Endothelial cell of umbilical vein (primary cell): Measurements from ENCODE around the gene LRRC42. TPM values are rescaled to one million over a fixed set of nuclear protein-coding genes. Genes with fewer than 3 reads are reported as not detected.

Experiments used
- BruUV-seq: library from RNA; stranded (reverse); fragments of 400-500 nt; replicated peaks from 2 replicates; lab custom pipeline; 2021; lab: Mats Ljungman, UMichigan
- CTCF ChIA-PET: fragments of 300-600, 350-600 bp; sonication (Branson Sonifier 250); formaldehyde crosslinking; loops from one replicate; lab custom pipeline; 2021; ENCODE audit warnings: antibody characterized with exemption, inconsistent platforms; lab: Charles Lee
- POLR2A ChIA-PET: fragments of 300-600, 350-600 bp; sonication (Branson Sonifier 250); formaldehyde crosslinking; loops from one replicate; lab custom pipeline; 2021; ENCODE audit warnings: antibody characterized with exemption, inconsistent platforms; lab: Charles Lee
- DNase-seq: peaks from one replicate; pipeline ENCODE4 v3.0.0-alpha.2; 2011; ENCODE audit warnings: low read depth, low spot score
- FAIRE-seq: peaks from 2 replicates; lab custom pipeline; 2011; peaks lifted over from hg19 to GRCh38; lab: Jason Lieb, UNC
- H2AFZ ChIP-seq: 2 replicates; pipeline ENCODE4 v1.6.0; 2012; ENCODE audit warnings: low read depth, low read length, control low read depth, inconsistent platforms
- H3K27ac ChIP-seq: 2 replicates; pipeline ENCODE4 v1.5.1; 2011; ENCODE audit warnings: low read depth, mild to moderate bottlenecking, control low read depth, low read length, moderate library complexity; ENCODE audit not compliant: insufficient read depth
- H3K27me3 ChIP-seq, 2 experiments: 2 replicates each; pipeline versions ENCODE4 v1.6.0 to v1.6.1; 2011; ENCODE audit warnings: low read length in 2 of 2, mixed read lengths in 1 of 2; ENCODE audit not compliant: control insufficient read depth in 2 of 2, insufficient read depth in 2 of 2
- H3K36me3 ChIP-seq, 2 experiments: 2 replicates in 1 of 2; 3 replicates in 1 of 2; pipeline ENCODE4 v1.5.1; 2011; ENCODE audit warnings: low read length in 2 of 2, mild to moderate bottlenecking in 1 of 2, moderate library complexity in 1 of 2; ENCODE audit not compliant: control insufficient read depth in 2 of 2, insufficient read depth in 2 of 2; ENCODE audit errors: extremely low read depth in 1 of 2
- H3K4me1 ChIP-seq: 3 replicates; pipeline ENCODE4 v1.5.1; 2011; ENCODE audit warnings: mild to moderate bottlenecking, low read length; ENCODE audit not compliant: control insufficient read depth, insufficient read depth; ENCODE audit errors: extremely low read depth
- H3K4me2 ChIP-seq: 2 replicates; pipeline ENCODE4 v1.6.1; 2011; ENCODE audit warnings: low read length, control low read depth, mixed read lengths; ENCODE audit not compliant: insufficient read depth
- H3K4me3 ChIP-seq, 3 experiments: fragments of 200-600 bp in 1 of 3; sonication (generic), shearing (Covaris generic) in 1 of 3; replicated peaks in 1 of 3; 2 replicates each; pipeline ENCODE4 v1.5.1; 2011 to 2016; ENCODE audit warnings: control low read depth in 3 of 3, low read length in 3 of 3, mild to moderate bottlenecking in 2 of 3, inconsistent platforms in 1 of 3, low read depth in 1 of 3, moderate library complexity in 1 of 3; ENCODE audit not compliant: insufficient read depth in 1 of 3
- H3K79me2 ChIP-seq: 2 replicates; pipeline ENCODE4 v1.6.0; 2012; ENCODE audit warnings: low read length, inconsistent platforms; ENCODE audit not compliant: control insufficient read depth, insufficient read depth
- H3K9ac ChIP-seq: replicated peaks from 2 replicates; pipeline ENCODE3; 2011; ENCODE audit warnings: low read length, control low read depth; ENCODE audit not compliant: insufficient read depth; ENCODE audit errors: extremely low read depth
- H3K9me1 ChIP-seq: replicated peaks from 3 replicates; pipeline ENCODE4 v1.6.0; 2011; ENCODE audit warnings: mild to moderate bottlenecking, low read length; ENCODE audit not compliant: control insufficient read depth, insufficient read depth; ENCODE audit errors: extremely low read depth
- H3K9me3 ChIP-seq: replicated peaks from 2 replicates; pipeline ENCODE4 v1.5.1; 2012; ENCODE audit warnings: low read length, inconsistent platforms; ENCODE audit not compliant: control insufficient read depth, insufficient read depth
- H4K20me1 ChIP-seq: replicated peaks from 2 replicates; pipeline ENCODE3; 2011; ENCODE audit warnings: mild to moderate bottlenecking, low read length; ENCODE audit not compliant: control insufficient read depth, insufficient read depth; ENCODE audit errors: extremely low read depth
- EZH2 ChIP-seq: IDR thresholded peaks from 2 replicates; pipeline ENCODE4 v1.6.1; 2012; ENCODE audit warnings: borderline replicate concordance, low read depth, mild to moderate bottlenecking, moderate library complexity, low read length, inconsistent platforms; ENCODE audit not compliant: severe bottlenecking
- FOS ChIP-seq: IDR thresholded peaks from 2 replicates; pipeline ENCODE4 v1.6.1; 2011; ENCODE audit warnings: mild to moderate bottlenecking, low read length, moderate library complexity, borderline replicate concordance; ENCODE audit not compliant: insufficient read depth
- GATA2 ChIP-seq: IDR thresholded peaks from 2 replicates; pipeline ENCODE4 v1.7.0; 2011; ENCODE audit warnings: low read depth, mild to moderate bottlenecking, moderate library complexity, mixed read lengths, low read length; ENCODE audit not compliant: insufficient read length, insufficient read depth
- JUN ChIP-seq: IDR thresholded peaks from 2 replicates; pipeline ENCODE4 v1.6.1; 2011; ENCODE audit warnings: borderline replicate concordance, low read depth; ENCODE audit not compliant: insufficient read length, insufficient read depth
- MAX ChIP-seq: IDR thresholded peaks from 2 replicates; pipeline ENCODE4 v1.6.1; 2011; ENCODE audit not compliant: insufficient read depth, insufficient read length
- MYC ChIP-seq: IDR thresholded peaks from one replicate; pipeline ENCODE4 v1.6.1; 2011; ENCODE audit warnings: mild to moderate bottlenecking, low read depth, low read length
- POLR2A ChIP-seq: IDR thresholded peaks from 2 replicates; pipeline ENCODE4 v1.6.1; 2012; ENCODE audit warnings: low read depth, mild to moderate bottlenecking, control low read depth, low read length
- POLR2AphosphoS5 ChIP-seq: IDR thresholded peaks from 2 replicates; pipeline ENCODE4 v1.6.1; 2012; ENCODE audit warnings: low read depth, mild to moderate bottlenecking, control low read depth, low read length, moderate library complexity; ENCODE audit not compliant: insufficient read depth
- dilution Hi-C: fragments of 300-500 bp; cut with MboI; formaldehyde crosslinking; loops from one replicate; pipeline ENCODE4 v1.15.0; 2019; ENCODE audit warnings: low sequenced_read_pairs; ENCODE audit not compliant: extremely low pct_ligation_motif_present
- intact Hi-C: fragments of 100-400 bp; cut with micrococcal nuclease; formaldehyde crosslinking; loops from one replicate; pipeline ENCODE4 v1.10.0; 2022
- polyA plus RNA-seq, 4 experiments: library from polyadenylated mRNA; depleted of rRNA in 3 of 4; stranded (reverse) in 3 of 4; unstranded in 1 of 4; fragments of >200 nt; gene quantifications; 2 replicates each; pipeline versions ENCODE4 v1.2.1 to v1.2.3, GENCODE V29; 2011 to 2012; ENCODE audit warnings: missing spikeins in 1 of 4
- total RNA-seq: library from RNA; stranded (reverse); gene quantifications from 2 replicates; pipeline ENCODE4 v1.2.3, GENCODE V29; 2021
- TF ChIP-seq, protein P1 (sequence below), 2 donors: IDR thresholded peaks; 1 replicate in 1 of 2; 2 replicates in 1 of 2; pipeline ENCODE4 v1.5.1; 2011; ENCODE audit warnings: low read length in 2 of 2, mild to moderate bottlenecking in 2 of 2, moderate library complexity in 2 of 2, control low read depth in 1 of 2, inconsistent platforms in 1 of 2, low read depth in 1 of 2; ENCODE audit not compliant: insufficient read depth in 1 of 2; ENCODE audit errors: extremely low read depth in 1 of 2

Gene LRRC42
- total and polyA plus RNA-seq, 2 donors (not counting 3 experiments of a cell fraction or from before 2014, with no cell fraction given) = 25.3 to 26.1 TPM

DNA sequence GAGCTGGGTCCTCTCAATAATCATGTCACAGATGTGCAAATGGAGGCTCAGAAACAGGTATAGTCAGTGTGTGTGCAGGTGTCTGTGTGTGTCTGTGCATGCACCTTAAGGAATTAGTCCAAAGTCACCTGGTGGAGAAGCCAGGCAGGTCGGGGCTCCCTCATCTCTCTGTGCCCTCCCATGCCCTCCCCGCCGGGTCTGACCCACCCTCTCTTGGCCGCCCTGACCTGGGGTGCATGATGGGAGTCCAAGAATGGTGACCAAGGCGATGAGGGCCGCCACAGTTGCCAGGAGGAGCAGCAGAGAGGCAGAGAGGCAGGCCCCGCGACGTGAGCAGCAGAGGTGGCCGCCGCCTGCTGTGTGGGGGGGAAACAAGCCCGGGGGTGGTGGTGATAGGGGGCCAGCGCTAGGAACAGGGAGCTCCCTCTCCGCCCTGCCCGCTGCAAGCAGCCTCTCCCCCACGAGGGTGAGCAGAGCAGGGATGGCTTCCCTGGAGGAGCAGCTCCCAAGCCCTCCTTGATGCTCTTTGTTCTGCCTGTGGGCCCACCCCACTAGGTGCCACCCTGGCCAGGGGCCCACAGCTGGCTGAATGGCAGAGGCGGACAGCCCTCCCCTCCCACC lies 68.0 kb downstream of the LRRC42 start:
- POLR2A ChIA-PET = no interaction called here
- peaks cover 0 to 8% of the 10 kb centered on the region in 2 experiments for H3K27me3 ChIP-seq
- no peaks in the 10 kb centered on the region for H3K9me3 ChIP-seq
- H3K4me2 ChIP-seq = no peak overlapping the region
- TF ChIP-seq EZH2 (no peak), POLR2A (no peak), FOS (no peak), MAX (no peak), MYC (no peak), JUN (no peak), GATA2 (no peak), POLR2AphosphoS5 (no peak)
- TF ChIP-seq, protein P1, sequence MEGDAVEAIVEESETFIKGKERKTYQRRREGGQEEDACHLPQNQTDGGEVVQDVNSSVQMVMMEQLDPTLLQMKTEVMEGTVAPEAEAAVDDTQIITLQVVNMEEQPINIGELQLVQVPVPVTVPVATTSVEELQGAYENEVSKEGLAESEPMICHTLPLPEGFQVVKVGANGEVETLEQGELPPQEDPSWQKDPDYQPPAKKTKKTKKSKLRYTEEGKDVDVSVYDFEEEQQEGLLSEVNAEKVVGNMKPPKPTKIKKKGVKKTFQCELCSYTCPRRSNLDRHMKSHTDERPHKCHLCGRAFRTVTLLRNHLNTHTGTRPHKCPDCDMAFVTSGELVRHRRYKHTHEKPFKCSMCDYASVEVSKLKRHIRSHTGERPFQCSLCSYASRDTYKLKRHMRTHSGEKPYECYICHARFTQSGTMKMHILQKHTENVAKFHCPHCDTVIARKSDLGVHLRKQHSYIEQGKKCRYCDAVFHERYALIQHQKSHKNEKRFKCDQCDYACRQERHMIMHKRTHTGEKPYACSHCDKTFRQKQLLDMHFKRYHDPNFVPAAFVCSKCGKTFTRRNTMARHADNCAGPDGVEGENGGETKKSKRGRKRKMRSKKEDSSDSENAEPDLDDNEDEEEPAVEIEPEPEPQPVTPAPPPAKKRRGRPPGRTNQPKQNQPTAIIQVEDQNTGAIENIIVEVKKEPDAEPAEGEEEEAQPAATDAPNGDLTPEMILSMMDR (IDR thresholded peaks at IDR 0.05; ENCODE audit: extremely low read depth in 1 of 2, insufficient read depth in 1 of 2, low read depth in 1 of 2, low read length in 2 of 2) = no peak
- H2AFZ ChIP-seq = no peak overlapping the region
- H3K9me1 ChIP-seq = no peaks in the 10 kb centered on the region
- no peak overlapping the region for H3K4me3 ChIP-seq
- BruUV-seq = no TSS peak
- H3K27ac ChIP-seq = no peak overlapping the region
- H3K9ac ChIP-seq = no peak overlapping the region
- no peak for FAIRE-seq
- H3K4me1 ChIP-seq = no peaks in the 10 kb centered on the region
- no peaks in the 10 kb centered on the region for H3K79me2 ChIP-seq
- dilution Hi-C loops = no loop called here
- intact Hi-C loops = no loop called here
- no peaks in the 10 kb centered on the region for H3K36me3 ChIP-seq
- DNase-seq = no peak
- CTCF ChIA-PET = interaction anchor here (1.3 to 1.4 kb wide), 2 partner anchors 13 to 15 kb away, joined by 4 to 7 read pairs; no protein-coding TSS in a partner anchor
- no peaks in the 10 kb centered on the region for H4K20me1 ChIP-seq
